Body of pancreas (tissue), 4 donors: ENCODE results near the gene CEBPG. TPM values are rescaled to one million over a fixed set of nuclear protein-coding genes. Genes with fewer than 3 reads are reported as not detected.

Experiments used
- ATAC-seq: fragments of 150-250 bp; one replicate; pipeline ENCODE4 v1.9.1; 2016
- DNase-seq, 4 donors: peaks; one replicate each; pipeline ENCODE4 v3.0.0-alpha.2; 2019
- H3K27ac ChIP-seq, 4 donors: fragments of 200-600 bp; sonication (generic); 1 replicate in 3 of 4; 2 replicates in 1 of 4; pipeline versions ENCODE4 v1.5.1 to v1.6.1; 2016 to 2019; ENCODE audit warnings: mild to moderate bottlenecking in 1 of 4, mixed read lengths in 1 of 4, moderate library complexity in 1 of 4
- H3K27me3 ChIP-seq, 2 donors: fragments of 200-600 bp; sonication (generic); one replicate each; pipeline ENCODE4 v1.6.0; 2016; ENCODE audit warnings: mild to moderate bottlenecking in 1 of 2
- H3K36me3 ChIP-seq, 2 donors: fragments of 200-600 bp; sonication (generic); replicated peaks in 1 of 2; 2 replicates each; pipeline ENCODE4 v1.5.1; 2016; ENCODE audit warnings: low read depth in 2 of 2; ENCODE audit not compliant: insufficient read depth in 1 of 2
- H3K4me1 ChIP-seq: fragments of 200-600 bp; sonication (generic); one replicate; pipeline ENCODE4 v1.6.0; 2016
- H3K4me3 ChIP-seq, 2 donors: fragments of 200-600 bp; sonication (generic); 1 replicate in 1 of 2; 2 replicates in 1 of 2; pipeline ENCODE4 v1.5.1; 2016 to 2019
- H3K9me3 ChIP-seq, 3 donors: fragments of 200-600 bp; sonication (generic); 1 replicate in 2 of 3; 2 replicates in 1 of 3; pipeline ENCODE4 v1.5.1; 2016
- CTCF ChIP-seq, 7 experiments: fragments of 450-650 bp in 4 of 7; fragments of 200-600 bp in 3 of 7; sonication (generic) in 3 of 7; IDR thresholded peaks; one replicate each; pipeline ENCODE4 v1.5.1; 2016 to 2019; ENCODE audit warnings: antibody characterized with exemption in 7 of 7
- POLR2A ChIP-seq, 3 donors: fragments of 450-650 bp; IDR thresholded peaks; one replicate each; pipeline ENCODE4 v1.6.1; 2016; ENCODE audit warnings: antibody characterized with exemption in 3 of 3, mild to moderate bottlenecking in 2 of 3
- WGBS, 2 donors: methylation state at CpG; one replicate each; pipeline ENCODE4 v1.1.5; 2017; 5-methylcytosine and 5-hydroxymethylcytosine counted together
- intact Hi-C: fragments of 100-400 bp; cut with DNase I; formaldehyde crosslinking; loops from one replicate; pipeline ENCODE4 v1.15.1; 2023
- total RNA-seq, 2 donors: library from RNA; depleted of rRNA; stranded (reverse); fragments of >200 nt; gene quantifications; one replicate each; pipeline ENCODE4 v1.1.0, GENCODE V29; 2016

Gene CEBPG
- total RNA-seq, 2 donors from 2014 or later = 13.2 to 16.3 TPM

GRCh38 chr19:33426621-33427361 lies 53.3 kb downstream of the CEBPG start:
- 85 to 87% methylated on average over 19 to 24 of the region's 24 CpGs for WGBS, 2 donors
- Histone ChIP-seq H3K27me3 (no peaks in the 10 kb centered on the region), H3K27ac (no peak overlapping the region), H3K36me3 (no peaks in the 10 kb centered on the region), H3K9me3 (no peaks in the 10 kb centered on the region), H3K4me1 (no peaks in the 10 kb centered on the region), H3K4me3 (no peak overlapping the region)
- DNase-seq = no peak
- intact Hi-C loops = no loop called here
- ATAC-seq = no peak
- TF ChIP-seq POLR2A (IDR thresholded peaks at IDR 0.05) (no peak), CTCF (IDR thresholded peaks at IDR 0.05) (no peak)

- 87% methylated on average over 22 of the region's 22 CpGs for WGBS, 2 donors
- TF ChIP-seq CTCF (IDR thresholded peaks at IDR 0.05) = no peak
- no peaks in the 10 kb centered on the region for H3K4me1 ChIP-seq
- H3K27me3 ChIP-seq = no peaks in the 10 kb centered on the region
- H3K9me3 ChIP-seq = no peaks in the 10 kb centered on the region
- intact Hi-C loops = no loop called here
- H3K36me3 ChIP-seq = no peaks in the 10 kb centered on the region
- no peak for ATAC-seq
- H3K4me3 ChIP-seq = no peak overlapping the region
- no peak overlapping the region for H3K27ac ChIP-seq
- DNase-seq = peak in 1 of 4 donors; percentile 6
These were observed 54.5 kb downstream of the CEBPG start for GRCh38 chr19:33427801-33428626.

GRCh38 chr19:33428627-33429125 lies 55.2 kb downstream of the CEBPG start:
- Histone ChIP-seq H3K4me3 (no peak overlapping the region), H3K27ac (no peak overlapping the region), H3K36me3 (no peaks in the 10 kb centered on the region), H3K9me3 (no peaks in the 10 kb centered on the region), H3K27me3 (no peaks in the 10 kb centered on the region), H3K4me1 (no peaks in the 10 kb centered on the region)
- ATAC-seq = no peak
- WGBS, 2 donors = 75 to 90% methylated on average over 1 to 5 of the region's 5 CpGs
- intact Hi-C loops = no loop called here
- no peak for DNase-seq
- no peak for TF ChIP-seq CTCF (IDR thresholded peaks at IDR 0.05)
- no peak for TF ChIP-seq POLR2A (IDR thresholded peaks at IDR 0.05)

- WGBS, 2 donors = 55 to 69% methylated on average over 17 of the region's 17 CpGs
- Histone ChIP-seq H3K27me3 (no peaks in the 10 kb centered on the region), H3K36me3 (no peaks in the 10 kb centered on the region), H3K4me3 (no peak overlapping the region), H3K27ac (no peak overlapping the region), H3K9me3 (no peaks in the 10 kb centered on the region), H3K4me1 (no peaks in the 10 kb centered on the region)
- no peak for TF ChIP-seq POLR2A (IDR thresholded peaks at IDR 0.05)
- TF ChIP-seq CTCF (IDR thresholded peaks at IDR 0.05) = no peak
- DNase-seq (no peak), ATAC-seq (no peak)
- intact Hi-C loops = loop anchor here (5.0 kb wide), 1 partner anchor 342 kb away; no protein-coding TSS in a partner anchor
These were observed 56.6 kb downstream of the CEBPG start for GRCh38 chr19:33429891-33430673.
